GM19351 (cell line): ENCODE measurements around the gene JAK1.

Source experiments
- ATAC-seq: cut with Tn5 transposase; IDR thresholded peaks from one replicate; pipeline ENCODE4 v1.9.1; 2021; ENCODE audit warnings: mild to moderate bottlenecking, moderate library complexity; ENCODE audit not compliant: unreplicated experiment

The JAK1 gene

DNA sequence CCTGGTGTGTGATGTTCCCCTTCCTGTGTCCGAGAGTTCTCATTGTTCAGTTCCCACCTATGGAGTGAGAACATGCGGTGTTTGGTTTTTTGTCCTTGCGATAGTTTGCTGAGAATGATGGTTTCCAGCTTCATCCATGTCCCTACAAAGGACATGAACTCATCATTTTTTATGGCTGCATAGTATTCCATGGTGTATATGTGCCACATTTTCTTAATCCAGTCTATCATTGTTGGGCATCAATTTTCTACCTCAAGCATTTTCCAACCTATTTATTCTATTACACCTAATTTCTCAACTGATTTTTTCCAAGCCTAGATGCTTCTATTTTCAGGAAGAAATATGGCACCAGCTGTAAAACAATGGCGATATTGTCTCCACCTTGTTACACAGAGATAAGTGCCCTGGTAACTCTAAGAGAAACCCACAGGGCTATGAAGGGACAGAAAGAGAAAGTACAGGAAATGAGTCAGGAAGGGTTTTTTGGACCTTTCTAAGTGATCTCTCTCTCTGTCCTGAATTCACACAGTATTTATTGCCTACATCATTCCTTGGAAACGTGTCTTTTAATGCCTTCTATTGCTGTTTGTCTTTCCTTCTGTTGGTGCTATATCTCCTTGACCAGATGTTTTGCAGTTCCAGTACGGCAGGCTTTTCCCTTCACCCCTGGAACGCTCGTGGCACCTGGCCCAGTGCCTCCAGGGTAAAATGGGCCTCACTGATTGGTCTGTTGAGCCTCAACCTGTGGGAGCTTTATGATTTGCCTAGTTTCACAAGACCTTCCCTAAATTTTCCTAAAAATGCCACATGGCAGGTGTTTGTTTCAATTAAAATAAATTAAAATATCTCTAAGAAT, 14.6 kb upstream of the JAK1 start:
- no peak for ATAC-seq

DNA sequence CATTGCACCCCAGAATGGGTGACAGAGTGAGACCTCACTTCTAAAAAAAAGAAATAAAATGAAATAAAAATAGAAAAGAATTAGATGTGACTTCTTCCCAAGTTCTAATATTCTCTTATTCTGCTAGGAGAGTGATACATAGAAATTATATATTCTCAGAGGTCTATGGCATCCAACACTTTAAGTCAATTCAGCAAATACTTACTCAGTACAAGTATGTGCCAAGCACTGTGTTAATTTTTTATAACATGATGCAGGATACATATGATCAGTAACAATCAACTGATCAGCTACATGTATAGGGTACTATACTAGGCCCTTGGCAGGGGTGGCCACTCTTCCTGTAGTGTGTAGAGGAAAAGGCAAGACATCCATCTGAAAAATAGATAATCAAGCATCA, 13.0 kb upstream of the JAK1 start:
- ATAC-seq = no peak

DNA sequence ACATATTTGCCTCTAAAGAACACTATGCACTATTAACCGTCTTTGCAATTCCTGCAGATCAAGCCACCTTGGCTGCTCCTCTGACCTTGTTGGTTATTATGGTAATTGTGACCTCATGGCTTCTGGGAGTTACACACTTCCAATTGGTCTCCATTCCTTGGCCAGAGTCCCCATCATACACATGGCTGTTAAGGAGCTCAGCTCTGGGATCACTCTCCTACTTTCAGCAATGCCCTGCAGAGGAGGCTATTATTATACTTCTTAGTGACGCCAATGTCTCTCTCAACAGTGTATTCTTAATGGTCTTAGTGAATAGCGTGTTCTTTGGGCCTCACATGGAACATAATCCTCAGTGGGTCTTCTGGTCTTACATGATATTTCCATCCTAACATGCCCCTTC, 10.0 kb upstream of the JAK1 start:
- no peak for ATAC-seq

DNA sequence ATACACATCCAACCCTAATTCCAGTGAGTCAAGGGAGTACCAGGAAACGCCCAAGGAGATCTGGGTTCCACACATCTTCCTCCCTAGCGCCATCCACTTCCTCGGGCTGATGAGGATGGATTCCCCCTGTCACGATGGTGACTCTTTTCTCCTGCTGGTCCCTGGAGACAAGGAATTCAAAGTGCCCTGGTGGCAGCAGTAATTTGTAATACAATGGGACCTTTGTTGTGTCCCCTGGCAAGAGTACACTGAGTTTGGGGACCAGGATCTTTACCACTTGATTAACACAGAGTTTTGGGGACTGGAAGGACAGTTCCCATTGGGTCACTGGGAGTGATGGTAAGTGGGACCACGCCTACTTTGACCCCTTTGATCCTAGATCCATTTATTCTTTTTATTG, 9.4 kb upstream of the JAK1 start:
- ATAC-seq = no peak

DNA sequence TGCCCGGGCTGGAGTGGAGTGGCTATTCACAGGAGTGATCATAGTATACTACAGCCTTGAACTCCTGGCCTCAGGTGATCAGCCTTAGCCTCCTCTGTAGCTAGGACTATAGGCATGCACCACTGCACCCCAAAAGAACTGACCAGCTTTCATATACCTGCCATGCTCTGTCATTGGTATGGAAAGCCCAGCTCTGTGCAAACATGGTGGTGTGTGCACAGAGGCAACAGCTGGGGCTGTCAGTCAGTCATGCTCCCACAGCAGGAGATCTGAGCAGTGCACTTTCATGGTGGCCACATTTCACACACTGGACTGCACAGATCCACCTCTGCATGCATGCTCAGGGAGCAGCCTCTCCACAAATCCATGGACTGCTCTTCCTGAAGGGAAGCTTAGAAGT, 8.8 kb upstream of the JAK1 start:
- no peak for ATAC-seq

DNA sequence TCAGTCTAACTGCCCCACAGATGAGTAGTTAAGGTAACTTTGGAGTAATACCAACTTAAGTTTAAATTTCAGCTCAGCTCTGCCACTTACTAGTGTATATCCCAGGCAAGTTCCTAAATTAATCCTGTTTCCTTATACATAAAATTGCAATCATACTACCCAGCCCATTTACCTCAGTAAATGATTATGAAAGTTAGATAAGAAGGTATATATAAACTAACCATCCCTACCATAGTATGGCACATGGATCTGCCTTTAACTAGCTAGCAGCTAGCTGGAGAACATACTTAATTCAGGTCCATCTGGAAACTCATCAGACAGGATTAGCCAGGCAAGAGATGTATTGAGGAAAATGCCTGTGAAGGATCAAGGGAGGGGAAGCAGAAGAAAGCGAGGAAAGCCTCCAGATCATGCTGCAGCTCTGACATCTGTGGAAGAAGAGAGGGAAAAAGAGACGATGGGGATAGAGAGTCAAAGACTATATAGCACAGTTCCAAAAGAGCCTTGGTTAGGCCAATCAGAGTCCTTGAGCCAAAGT, 8.0 kb upstream of the JAK1 start:
- ATAC-seq = no peak

DNA sequence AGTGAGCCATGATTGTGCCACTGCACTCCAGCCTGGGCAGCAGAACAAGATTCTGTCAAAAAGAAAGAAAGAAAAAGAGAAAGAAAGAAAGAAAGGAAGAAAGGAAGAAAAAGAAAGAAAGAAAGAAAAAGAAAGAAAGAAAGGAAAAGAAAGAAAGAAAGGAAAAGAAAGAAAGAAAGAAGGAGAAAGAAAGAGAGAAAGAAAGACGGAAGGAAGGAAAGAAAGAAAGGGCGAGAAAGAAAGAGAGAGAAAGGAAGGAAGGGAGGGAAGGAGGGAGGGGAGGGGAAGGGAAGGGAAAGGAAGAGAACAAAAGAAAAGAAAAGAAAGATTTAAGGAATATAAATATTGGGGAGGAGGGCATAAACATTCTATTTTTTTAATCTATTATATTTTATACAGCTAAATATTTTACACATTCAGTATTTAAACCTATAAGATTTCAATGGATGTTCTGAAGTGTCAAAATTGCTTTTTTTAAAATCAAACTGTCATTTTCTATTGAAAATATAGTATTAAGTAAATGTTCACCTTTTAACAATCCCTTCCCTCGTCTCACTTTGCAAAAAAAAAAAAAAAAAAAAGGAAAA, 6.8 kb upstream of the JAK1 start:
- ATAC-seq = no peak

DNA sequence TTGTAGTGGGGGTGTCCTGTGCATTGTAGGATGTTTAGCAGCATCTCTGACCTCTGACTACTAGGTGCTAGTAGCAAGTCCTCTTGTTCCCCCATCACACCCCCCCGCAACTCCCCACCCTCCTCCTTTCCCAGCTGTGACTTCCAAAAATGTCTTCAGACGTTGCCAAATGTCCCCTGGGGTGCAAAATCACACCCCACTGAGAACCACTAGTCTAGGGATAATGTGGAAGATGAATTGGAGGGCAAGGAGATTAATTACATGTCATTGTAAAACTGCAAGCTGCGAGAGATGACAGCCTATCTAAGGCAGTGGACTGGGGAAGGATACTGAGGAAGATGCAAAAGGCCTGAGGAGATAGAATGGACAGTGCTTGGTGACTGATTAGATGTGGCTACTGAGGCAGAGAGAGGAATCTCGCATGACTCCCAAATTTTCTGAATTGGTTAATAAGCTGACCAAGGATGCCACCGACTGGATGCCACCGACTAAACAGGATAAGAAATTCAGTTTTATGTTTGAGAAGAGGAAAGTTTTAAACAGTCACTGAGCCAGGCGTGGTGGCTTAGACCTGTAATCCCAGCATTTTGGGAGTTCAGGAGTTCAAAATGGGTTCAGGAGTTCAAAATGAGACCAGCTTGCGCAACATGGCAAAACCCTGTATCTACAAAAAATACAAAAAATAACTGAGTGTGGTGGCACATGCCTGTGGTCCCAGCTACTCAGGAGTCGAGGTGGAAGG, 3.1 kb upstream of the JAK1 start:
- no peak for ATAC-seq

DNA sequence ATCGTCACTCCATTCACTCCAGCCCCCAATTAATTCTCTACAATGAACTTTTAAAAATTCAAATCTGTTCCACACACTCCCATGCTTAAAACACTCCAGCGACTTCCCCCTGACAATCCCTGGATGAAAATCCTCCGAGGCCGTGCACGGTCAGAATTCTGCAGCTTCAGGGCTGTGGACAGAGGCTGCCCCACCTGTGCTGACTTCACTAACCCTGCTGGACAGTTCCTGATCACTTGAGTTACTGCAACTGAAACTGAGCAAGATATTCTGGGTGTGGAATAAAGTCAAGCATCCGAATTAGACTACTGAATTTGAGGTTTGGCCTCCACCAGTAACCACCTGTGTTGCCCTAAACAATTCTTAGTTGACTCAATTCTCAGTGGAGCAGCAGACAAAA, 1.0 kb upstream of the JAK1 start:
- ATAC-seq = no peak

DNA sequence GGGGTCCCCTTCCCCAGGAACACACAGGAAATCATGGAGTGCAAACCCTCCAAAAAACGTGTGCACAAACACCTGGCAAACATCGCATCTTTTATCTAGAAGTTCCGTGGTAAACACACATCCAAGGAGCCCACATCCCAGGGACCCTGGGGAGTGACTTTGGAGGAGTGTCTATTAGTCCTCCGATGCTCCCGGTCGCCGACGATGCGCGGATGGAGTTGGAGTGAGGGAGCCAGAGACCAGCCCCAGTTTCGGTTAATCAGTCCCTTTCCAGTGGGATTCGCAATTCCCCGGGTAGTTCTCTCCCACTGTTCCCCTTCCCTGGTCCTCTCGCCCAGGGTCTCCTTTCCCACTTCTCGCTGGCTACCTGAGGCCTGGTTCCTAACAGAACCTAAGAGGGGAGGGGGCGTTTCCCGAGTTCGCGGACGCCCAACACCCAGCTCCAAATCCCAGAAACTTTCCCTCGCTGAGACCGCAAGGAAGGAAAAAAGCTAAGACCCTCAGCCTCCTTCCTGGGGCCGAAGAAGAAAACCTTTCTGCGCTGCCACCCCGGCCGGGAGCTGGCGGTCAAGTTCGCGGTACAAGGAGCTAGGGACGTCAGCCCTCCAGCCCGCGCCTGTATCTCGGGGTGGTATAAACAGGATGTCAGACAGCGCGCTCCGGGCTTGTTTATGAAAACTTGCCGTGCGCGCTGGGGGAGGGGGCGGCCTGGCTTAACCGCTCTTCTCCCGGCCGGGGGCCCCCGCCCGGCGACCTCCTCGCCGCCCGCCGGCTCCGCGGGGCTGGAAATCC, 787 bp downstream of the JAK1 start:
- ATAC-seq = peak; percentile 44

DNA sequence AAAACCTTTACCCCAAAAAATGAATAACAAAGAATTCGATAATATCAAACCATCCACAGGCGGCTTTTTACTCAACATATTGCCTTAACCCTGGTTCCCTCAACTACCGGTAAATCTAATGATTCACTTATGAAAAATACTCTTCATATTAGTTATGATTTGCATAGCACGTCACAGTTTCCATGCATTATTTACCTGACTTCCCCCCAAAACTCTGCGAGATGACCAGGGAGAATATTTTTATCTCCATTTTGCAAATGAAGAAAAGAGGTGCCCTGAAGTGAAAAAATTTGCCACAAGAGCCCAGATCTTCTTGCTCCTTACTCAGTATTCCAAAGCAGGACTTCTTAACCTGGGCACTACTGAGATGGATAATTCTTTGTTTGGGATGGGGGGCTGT, 2.9 kb downstream of the JAK1 start:
- ATAC-seq = no peak

DNA sequence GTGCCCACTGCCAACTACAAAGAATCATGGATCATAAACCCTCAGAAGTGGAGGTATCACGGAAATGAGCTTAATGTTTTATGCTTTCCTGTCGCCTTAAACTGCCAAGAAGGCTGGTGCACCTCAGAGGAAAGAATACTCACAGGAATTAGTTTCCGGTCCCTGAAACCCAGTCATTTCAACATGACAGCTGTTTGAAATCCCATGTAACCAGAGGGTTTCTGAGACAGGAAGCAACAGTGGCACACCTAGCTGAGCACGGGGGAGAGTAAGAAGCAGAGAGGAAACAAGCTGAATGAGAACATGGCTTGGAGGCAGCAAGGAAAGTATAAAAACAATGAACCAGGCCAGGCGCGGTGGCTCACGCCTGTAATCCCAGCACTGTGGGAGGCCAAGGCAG, 3.9 kb downstream of the JAK1 start:
- peak; percentile 6 for ATAC-seq

DNA sequence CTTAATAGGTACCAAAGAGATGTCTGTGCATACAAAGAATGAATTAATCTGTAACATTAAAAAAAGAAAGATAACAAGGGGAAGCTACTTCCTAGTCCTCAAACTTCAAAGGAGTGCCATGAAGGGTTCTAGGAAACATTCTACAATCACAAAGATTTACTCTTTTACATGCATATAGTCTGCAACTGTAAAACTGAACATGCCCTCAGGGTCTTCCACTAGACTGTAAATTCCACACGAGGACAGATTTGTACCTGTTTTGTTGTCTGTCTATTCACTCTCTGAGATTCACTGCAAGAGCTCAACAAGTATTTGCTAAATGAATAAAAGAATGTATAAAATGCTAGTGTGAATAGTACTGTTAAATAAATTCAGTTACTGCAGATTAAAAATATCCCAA, 4.4 kb downstream of the JAK1 start:
- no peak for ATAC-seq

DNA sequence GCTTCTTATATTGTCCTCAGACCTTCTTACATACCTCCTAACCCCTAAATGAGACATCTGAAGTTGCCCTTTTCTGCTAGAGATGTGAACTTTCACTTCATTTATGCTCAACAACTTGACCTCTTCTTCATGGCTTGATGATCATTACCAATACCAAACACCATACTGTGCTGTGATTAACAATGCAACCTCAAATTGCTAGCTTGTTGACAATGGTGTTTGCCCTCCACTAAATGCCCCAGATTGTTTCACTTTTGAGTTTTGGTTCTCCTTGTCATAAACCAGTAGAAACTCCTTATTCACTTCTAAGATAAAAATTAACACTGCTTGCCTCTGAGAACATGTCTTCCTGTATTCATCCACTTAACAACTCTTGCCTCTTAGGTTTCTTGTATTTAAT, 5.6 kb downstream of the JAK1 start:
- ATAC-seq = peak; percentile 43

DNA sequence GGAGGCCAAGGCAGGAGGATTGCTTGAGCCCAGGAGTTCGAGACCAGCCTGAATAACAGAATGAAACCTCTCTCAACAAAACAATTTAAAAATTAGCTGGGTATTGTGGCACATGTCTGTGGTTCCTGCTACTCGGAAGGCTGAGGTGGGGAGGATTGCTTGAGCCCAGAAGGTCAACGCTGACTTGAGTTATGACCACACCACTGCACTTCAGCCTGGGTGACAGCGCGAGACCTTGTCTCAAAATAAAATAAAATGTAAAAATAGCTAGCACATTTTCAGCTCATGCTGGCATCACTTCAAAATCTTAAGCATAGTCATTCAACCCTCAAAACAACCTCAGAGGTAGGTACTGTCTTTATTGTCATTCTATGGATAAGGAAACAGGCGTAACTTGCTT, 6.4 kb downstream of the JAK1 start:
- no peak for ATAC-seq

DNA sequence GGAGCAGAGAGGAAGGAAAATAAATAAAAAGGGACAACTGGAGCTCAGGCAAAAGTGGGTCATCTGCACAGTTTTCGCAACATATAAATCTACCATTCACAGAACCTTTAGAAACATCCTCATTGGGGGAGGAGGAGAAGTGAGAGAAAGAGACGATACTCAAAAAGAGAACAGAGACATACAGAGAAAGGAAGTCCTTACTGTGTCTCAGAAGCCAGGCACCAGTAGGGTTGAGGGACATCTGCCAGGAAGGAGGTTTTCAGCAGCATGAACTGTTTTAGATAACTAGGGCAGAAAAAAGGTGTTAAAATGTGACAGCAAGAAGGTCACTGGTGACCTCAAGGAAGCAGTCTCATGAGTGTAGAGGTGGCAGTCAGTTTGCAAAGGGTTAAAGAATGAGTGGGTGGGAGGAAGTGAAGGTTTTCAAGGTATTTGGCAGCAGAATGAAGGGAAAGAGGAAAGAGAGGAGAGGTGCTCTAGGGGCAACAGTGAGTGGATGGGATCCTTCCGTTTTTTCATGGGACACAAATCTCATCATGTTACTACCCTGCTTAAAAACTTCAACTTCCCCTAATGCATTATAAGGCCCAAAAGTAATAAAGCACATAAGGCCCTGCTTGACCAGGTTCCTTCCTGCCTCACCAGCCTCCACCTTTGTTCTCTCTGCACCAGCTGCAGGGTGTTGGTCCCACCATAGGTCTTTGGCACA, 9.5 kb downstream of the JAK1 start:
- ATAC-seq = peak; percentile 88

DNA sequence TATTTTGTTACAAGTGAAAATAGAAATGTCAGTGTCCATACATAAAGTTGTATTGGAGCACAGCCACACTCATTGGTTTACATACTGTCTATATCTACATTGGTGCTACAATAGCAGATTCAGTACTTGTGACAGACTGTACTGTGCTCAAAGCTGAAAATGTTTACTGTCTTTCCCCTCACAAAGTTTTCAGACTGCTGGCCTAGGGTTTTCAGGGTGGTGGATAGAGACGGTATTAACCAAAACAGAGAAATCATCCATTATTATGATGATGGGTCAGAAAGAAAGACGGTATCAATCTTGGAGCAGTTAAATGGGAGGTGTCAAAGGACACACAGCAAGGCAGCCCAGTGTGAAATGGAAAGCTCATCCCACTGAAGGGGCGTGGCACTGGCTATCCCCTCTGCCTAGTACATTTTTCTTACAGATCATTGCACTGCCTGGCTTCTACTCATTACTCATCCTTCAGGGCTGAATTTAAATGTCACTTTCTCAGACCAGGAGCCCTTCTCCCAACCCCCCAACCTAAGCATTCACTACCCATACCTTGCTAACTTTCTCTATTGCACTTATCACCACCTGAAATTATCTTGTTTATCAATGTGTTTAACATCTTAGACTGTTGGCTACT, 10.2 kb downstream of the JAK1 start:
- ATAC-seq = peak; percentile 0

DNA sequence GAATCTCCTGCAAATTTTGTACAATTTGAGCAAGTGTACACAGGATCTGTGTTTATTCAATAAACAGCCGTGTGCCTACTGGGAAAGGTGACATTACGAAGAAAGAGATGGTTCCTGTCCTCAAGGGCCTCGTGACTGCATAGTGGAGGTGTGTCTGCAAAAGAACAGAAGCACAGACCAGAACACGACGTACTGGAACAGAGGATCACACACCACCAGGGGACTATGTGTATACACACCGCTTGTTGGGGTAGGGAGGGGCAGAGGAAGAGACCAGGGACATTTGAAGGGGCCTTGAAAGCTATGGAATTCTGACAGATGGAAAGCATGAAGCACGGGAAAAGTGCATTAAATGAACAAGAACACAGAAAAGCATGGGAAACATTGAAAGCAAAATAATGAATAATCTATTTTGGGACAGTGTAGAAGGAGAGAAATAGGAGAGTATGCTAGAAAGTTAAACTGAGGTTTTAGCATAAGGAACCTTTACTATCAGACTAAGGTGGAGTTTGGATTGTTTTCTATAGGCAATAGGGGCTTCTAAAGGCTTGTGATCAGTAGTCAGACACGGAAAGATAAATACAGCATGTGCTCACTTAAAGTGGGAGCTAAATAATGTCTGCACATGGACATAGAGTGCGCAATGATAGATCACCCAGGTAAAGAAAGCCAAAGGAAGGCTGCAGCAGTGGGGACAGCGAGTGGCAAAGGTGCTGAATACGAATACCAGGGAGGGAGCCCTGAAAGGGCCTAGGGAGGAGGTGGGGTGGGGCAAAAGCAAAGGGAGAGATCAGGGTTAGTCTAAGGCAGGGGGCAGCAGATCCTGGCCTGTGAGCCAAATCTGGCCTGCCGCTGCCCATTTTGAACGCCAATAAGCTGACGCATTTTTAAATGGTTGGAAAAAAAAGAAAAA, 11.0 kb downstream of the JAK1 start:
- no peak for ATAC-seq

DNA sequence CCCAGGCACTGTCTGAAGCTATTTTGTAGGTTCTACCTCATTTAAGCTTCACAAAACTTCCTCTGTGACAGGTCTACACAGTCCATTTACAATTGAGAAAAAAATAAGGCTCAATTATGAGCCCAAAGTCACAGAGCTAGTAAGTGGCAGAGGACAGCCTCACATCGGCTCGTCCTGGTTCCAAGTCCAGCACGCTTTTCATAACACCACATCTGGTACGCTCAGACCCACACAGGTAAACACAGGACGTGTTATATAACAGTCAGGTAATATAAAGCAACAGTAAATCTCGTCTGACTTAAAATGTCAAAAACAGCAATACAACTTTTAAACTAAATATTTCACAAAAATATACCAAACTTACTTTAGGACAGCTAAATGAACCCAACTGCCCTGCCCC, 13.1 kb downstream of the JAK1 start:
- ATAC-seq = no peak
